Kidney (tissue), 14 donors: Measurements from ENCODE around the gene NEURL1B. TPM values are rescaled to one million over a fixed set of nuclear protein-coding genes. Genes with fewer than 3 reads are reported as not detected.

Experiments used
- DNase-seq, 5 donors: peaks; one replicate each; pipeline ENCODE4 v3.0.0-alpha.2; 2013 to 2020
- FAIRE-seq: peaks from 2 replicates; lab custom pipeline; 2012; peaks lifted over from hg19 to GRCh38; lab: Jason Lieb, UNC
- H3K27ac ChIP-seq, 2 donors: one replicate each; pipeline ENCODE4 v1.7.0; 2013; ENCODE audit warnings: low read depth in 2 of 2, low read length in 2 of 2, inconsistent platforms in 1 of 2
- H3K27me3 ChIP-seq: one replicate; pipeline ENCODE4 v1.7.1; 2013; ENCODE audit warnings: low read length, inconsistent platforms; ENCODE audit not compliant: control insufficient read depth, insufficient read depth
- H3K36me3 ChIP-seq, 3 donors: one replicate each; pipeline versions ENCODE4 v1.7.0 to v1.7.1; 2013; ENCODE audit warnings: low read length in 3 of 3, control low read depth in 1 of 3, inconsistent platforms in 1 of 3; ENCODE audit not compliant: insufficient read depth in 3 of 3, control insufficient read depth in 2 of 3
- H3K4me1 ChIP-seq, 3 donors: one replicate each; pipeline versions ENCODE4 v1.7.0 to v1.7.1; 2013; ENCODE audit warnings: low read length in 3 of 3, inconsistent platforms in 1 of 3, low read depth in 1 of 3; ENCODE audit not compliant: control insufficient read depth in 2 of 3, insufficient read depth in 2 of 3
- H3K4me3 ChIP-seq, 3 donors: one replicate each; pipeline versions ENCODE4 v1.7.0 to v1.8.1; 2013; ENCODE audit warnings: low read length in 3 of 3, control low read depth in 1 of 3, inconsistent platforms in 1 of 3
- H3K9ac ChIP-seq, 3 donors: one replicate each; pipeline versions ENCODE4 v1.7.0 to v1.7.1; 2013; ENCODE audit warnings: low read length in 3 of 3, control low read depth in 1 of 3, inconsistent platforms in 1 of 3
- H3K9me3 ChIP-seq, 3 donors: one replicate each; pipeline versions ENCODE4 v1.7.0 to v1.7.1; 2013; ENCODE audit warnings: low read length in 3 of 3, control low read depth in 1 of 3, inconsistent platforms in 1 of 3; ENCODE audit not compliant: control insufficient read depth in 2 of 3, insufficient read depth in 1 of 3
- CTCF ChIP-seq: IDR thresholded peaks from 3 replicates; pipeline ENCODE4 v1.5.1; 2012; ENCODE audit warnings: mild to moderate bottlenecking, moderate library complexity, borderline replicate concordance; ENCODE audit not compliant: insufficient read depth; ENCODE audit errors: extremely low read depth
- intact Hi-C: fragments of 100-400 bp; cut with DNase I; formaldehyde crosslinking; loops from one replicate; pipeline ENCODE4 v1.11.1; 2022
- polyA plus RNA-seq: library from polyadenylated mRNA; stranded (reverse); fragments of 350-450 nt; fragmentation: Illumina TruSeq; extraction: RNeasy Lipid Tissue Mini Kit (QIAGEN cat#74804); gene quantifications from one replicate; pipeline ENCODE4 v1.2.3, GENCODE V29; 2014; ENCODE audit warnings: low read depth, low replicate concordance; ENCODE audit not compliant: insufficient read depth
- total RNA-seq: library from RNA; stranded (reverse); fragmentation: NEBNext Ultra II Directional; extraction: Animal tissue kit (Norgen Biotek cat#: 25700); gene quantifications from one replicate; pipeline ENCODE4 v1.2.1, GENCODE V29; 2021
- donor health status: control.
- donor health status: control.
- donor health status: control.
- donor health status: control.
- donor health status: control.
- donor health status: DM: yes; HTN: yes; CAD: no.
- donor health status: Normal renal cell carcinoma (clear cell type).

The NEURL1B gene
- total and polyA plus RNA-seq, 2 donors from 2014 or later = 5.4 to 42.6 TPM

DNA sequence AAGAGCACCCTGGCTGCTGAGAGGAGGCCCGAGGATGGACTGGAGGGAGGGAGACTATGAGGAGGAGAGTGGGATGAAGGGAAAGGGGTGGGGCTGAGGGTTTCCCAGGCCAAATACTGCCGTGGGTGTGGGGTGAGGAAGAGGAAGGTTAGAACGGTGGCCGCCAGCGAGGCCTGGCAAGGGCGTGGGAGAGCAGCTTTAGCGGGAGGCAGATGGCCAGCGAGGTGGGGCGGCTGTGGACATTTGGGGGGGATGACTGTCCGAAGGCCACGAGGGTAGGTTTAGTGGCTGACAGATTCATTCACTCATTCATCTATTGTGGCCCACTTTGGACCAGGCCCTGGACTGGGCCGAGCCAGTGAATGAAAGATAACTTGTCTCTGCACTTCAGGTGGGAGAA lies 47.8 kb upstream of the NEURL1B start:
- no peak overlapping the region for H3K4me3 ChIP-seq
- intact Hi-C loops = no loop called here
- H3K4me1 ChIP-seq = peaks cover 0 to 4% (median 0%) of the 10 kb centered on the region in 3 donors
- no peak overlapping the region for H3K9ac ChIP-seq
- H3K27me3 ChIP-seq = no peaks in the 10 kb centered on the region
- no peaks in the 10 kb centered on the region for H3K9me3 ChIP-seq
- FAIRE-seq (no peak), DNase-seq (no peak)
- TF ChIP-seq CTCF = no peak
- H3K36me3 ChIP-seq = no peaks in the 10 kb centered on the region
- H3K27ac ChIP-seq = no peak overlapping the region

- H3K4me3 ChIP-seq = no peak overlapping the region
- H3K9ac ChIP-seq = no peak overlapping the region
- peaks cover 0 to 4% (median 0%) of the 10 kb centered on the region in 3 donors for H3K4me1 ChIP-seq
- no peaks in the 10 kb centered on the region for H3K27me3 ChIP-seq
- DNase-seq (no peak), FAIRE-seq (no peak)
- no peak for TF ChIP-seq CTCF
- intact Hi-C loops = no loop called here
- no peaks in the 10 kb centered on the region for H3K9me3 ChIP-seq
- no peaks in the 10 kb centered on the region for H3K36me3 ChIP-seq
- H3K27ac ChIP-seq = no peak overlapping the region
Measured at GRCh38 chr5:172593721-172594235, 47.3 kb upstream of the NEURL1B start.

GRCh38 chr5:172594431-172594830 lies 46.6 kb upstream of the NEURL1B start:
- FAIRE-seq = no peak
- Histone ChIP-seq H3K9ac (no peak overlapping the region), H3K4me1 (peaks cover 0 to 4% (median 0%) of the 10 kb centered on the region in 3 donors), H3K9me3 (no peaks in the 10 kb centered on the region), H3K4me3 (no peak overlapping the region), H3K27ac (no peak overlapping the region), H3K36me3 (no peaks in the 10 kb centered on the region), H3K27me3 (no peaks in the 10 kb centered on the region)
- no peak for TF ChIP-seq CTCF
- intact Hi-C loops = no loop called here
- DNase-seq = no peak
